ENCODE measurements around the gene GPR155.

Gene GPR155, protein sequence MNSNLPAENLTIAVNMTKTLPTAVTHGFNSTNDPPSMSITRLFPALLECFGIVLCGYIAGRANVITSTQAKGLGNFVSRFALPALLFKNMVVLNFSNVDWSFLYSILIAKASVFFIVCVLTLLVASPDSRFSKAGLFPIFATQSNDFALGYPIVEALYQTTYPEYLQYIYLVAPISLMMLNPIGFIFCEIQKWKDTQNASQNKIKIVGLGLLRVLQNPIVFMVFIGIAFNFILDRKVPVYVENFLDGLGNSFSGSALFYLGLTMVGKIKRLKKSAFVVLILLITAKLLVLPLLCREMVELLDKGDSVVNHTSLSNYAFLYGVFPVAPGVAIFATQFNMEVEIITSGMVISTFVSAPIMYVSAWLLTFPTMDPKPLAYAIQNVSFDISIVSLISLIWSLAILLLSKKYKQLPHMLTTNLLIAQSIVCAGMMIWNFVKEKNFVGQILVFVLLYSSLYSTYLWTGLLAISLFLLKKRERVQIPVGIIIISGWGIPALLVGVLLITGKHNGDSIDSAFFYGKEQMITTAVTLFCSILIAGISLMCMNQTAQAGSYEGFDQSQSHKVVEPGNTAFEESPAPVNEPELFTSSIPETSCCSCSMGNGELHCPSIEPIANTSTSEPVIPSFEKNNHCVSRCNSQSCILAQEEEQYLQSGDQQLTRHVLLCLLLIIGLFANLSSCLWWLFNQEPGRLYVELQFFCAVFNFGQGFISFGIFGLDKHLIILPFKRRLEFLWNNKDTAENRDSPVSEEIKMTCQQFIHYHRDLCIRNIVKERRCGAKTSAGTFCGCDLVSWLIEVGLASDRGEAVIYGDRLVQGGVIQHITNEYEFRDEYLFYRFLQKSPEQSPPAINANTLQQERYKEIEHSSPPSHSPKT

DNA sequence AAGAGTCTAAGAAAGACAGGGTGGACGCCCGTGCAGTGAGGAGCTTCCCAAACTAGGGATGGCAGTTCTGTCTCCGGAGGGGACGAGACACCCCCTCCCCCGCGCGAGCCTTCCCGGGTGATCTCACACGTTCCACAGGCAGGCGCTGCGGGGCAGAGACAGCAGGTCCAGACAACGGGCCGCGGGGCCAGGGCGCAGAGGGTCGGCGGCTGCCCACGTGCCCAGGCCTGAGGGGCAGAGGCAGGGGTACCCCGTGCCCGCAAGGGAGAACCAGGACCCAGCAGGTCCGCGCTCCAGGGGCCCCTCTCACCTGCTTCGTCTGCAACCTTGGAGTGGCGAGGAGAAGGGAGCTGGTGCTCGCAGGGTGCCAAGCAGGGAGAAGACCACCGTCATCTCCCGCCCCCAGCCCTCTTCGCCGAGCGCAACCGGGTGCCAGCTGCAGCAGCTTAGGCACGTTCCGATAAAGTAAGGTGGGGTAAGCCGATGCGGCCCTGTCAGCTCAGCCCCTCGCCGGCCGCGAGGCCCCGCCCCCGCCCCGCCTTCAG lies at the start of gene GPR155:
Gene GPR155, minus strand, starts transcription at position 467 of the 545 bp plus-strand sequence. CDS start 5,073 bp downstream, outside the sequence.
- DNase-seq, result no peak

DNA sequence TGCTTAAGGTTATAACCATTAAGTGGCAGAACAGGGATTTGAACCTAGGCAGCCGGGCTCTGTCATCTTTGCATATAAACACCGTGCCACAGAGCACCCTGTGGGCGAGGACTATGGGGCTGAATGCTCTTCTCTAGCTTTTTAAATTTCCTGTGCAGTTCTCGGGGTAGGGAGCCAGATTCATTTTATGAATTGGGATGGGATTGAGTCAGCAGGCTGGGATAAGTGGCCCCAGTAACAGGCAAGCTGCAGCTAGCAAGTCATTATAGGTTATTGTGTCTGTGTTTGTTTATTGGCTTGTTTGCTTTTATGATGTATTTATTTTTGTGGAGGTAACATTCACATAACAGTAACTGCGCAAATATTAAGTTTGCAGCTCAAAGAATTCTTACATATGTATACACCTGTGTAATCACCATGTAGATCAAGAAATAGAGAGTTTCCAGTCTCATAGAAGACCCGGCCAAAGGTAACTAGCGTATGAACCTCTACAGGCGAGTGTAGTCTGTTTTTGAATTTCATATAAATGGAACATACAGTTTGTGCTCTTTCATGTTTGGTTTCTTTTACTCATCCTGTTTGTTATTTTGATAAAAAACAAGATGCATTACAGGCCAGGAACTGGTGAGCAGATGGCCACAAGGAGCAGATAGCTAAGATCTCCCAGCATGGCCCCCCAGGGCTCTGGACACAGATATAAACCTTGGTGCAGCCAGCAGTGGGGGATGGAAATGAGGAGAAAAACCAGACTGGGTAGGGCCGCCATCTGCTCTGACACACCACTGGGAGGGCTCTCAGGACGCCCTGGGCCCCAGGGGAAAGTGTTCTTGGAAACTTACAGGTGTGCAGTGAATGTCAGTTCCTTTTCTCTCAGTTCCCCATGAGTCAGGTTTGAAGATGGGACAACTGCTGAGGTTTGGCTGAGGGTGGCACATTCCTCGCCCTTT lies 49.2 kb upstream of the GPR155 start:
- DNase-seq, result no peak

DNA sequence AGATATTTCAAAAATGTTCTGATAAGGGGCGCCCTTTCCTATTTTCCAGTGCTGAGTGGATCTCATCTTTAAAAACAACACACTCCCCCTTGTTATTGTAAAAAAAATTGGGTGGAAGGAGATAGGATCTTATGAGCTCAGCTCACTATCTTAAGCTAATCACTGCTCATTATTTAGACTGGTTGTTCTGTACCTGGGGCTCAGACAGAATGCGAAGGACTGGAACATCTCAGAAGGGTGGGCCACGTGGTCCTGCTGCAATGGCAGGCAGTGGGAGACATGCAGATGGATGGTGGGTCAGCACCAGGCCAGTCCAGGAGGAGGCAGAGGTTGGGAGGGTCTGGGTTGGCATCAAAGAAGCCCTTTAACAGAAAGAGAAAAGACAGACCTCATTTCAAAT lies 48.3 kb upstream of the GPR155 start:
- no peak for DNase-seq

DNA sequence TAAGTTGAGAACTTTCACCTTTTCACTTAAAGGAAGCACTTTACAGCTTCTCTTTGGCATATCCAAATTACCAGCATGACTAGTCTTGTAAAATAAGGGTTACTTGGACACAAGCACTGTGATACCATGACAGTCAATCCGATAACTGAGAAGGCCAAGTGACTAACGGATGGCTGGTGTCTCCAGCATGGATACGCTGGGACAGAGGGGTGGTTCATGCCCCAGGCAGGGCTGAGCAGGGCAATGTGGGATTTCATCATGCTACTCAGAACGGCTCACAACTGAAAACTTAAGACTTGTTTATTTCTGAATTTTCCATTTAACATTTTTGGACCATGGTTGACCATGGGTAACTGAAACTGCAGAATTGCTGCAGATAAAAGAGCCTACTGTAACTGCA lies 43.1 kb upstream of the GPR155 start:
- DNase-seq, result no peak

DNA sequence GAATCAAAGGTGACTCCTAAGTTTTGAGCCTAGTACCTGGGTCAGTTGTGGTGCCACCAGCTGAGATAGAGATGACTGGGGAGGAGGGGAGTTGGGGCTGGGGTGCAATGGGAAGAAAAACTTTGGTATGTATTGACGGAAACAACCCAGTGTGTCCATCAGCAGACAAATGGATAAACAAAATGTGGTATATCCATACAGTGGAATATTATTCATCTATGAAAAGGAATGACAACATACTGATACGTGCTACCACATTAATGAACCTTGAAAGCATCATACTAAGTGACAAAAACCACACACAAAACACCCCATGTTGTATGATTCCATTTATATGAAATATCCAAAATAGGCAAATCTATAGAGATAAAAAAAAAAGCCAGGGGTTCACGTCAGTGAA lies 41.1 kb upstream of the GPR155 start:
- DNase-seq, result no peak

DNA sequence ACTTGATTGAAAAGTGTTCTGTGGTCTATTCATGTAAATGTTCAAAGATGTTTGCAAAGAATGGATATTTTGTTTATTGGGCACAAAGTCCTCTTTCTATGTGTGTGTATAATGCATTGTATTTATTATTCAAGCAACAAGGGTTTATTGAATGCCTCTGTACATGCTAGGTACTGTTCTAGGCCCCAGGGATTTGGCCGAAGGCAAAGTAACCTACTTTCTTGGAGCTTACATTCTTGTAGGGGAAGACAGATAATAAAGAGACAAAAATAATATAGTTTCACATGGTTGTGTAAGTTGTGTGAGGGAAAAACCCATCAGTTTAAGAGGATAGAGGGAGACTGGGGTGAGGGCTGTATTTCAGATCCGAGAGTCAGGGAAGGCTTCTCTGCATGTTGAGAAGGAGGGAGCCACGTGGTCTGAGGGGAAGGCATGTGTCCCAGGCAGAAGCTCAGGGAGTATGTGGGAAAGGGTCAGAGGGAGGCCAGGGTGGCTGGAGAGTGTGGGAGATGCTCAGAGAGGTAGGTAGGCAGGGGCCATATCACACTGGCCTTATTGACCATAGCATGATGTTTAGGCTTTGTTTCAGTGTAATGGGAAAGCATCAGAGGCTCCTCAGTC lies 40.4 kb upstream of the GPR155 start:
- DNase-seq, result no peak

DNA sequence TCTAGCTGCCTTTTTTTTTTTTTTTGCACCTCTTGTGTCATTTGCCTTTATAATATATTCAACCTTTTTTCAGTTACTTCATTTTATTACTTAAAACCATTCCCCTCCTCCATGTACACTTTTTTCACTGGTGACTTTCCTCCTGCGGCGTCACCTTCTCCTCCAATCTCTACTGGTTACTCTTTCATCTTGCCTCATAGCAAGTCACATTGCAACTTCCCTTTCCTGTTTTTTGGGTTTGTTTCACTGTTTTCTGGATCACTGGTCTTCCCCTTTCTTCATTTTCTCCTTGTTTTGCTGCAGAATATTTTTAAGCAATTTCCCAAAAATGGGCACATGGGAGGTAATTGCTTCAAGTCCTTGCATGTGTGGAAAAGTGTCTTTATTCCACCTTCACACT lies 37.7 kb upstream of the GPR155 start:
- DNase-seq, result no peak

DNA sequence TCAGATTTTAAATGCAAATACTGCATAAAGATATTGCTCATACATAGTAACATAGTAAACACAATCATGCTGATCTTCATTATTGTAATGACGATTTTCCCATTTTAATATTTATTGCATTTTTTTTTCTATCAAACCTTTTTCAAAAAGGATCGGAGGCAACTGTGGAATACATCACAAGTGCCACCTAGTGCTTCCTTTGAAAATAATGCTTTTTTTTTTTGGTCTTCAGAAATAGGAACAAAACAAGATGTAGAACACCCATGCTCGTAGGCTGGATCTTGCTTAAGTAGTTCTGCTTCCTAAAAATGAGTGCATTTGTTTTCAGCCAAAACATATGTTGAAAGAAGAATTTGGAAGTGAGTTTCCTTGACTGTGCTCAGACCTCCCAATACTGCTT lies 35.7 kb upstream of the GPR155 start:
- peak; percentile 14 for DNase-seq

DNA sequence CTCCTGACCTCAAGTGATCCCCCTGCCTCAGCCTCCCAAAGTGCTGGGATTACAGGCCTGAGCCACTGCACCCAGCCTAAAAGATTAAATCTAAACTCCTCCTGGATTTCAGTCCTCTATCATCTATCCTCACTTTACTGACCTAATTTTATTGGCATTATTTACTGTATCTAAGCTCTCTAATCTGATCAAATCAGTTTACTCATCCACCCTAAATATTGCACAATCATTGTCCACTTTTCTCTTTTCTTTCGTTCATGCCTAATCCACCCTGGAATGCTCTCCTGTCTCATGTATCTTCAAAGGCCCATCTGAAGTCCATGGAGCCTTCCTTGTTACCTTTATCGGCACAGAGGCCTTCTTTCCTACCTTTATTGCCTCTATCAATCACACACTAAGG lies 31.6 kb upstream of the GPR155 start:
- DNase-seq, result no peak

DNA sequence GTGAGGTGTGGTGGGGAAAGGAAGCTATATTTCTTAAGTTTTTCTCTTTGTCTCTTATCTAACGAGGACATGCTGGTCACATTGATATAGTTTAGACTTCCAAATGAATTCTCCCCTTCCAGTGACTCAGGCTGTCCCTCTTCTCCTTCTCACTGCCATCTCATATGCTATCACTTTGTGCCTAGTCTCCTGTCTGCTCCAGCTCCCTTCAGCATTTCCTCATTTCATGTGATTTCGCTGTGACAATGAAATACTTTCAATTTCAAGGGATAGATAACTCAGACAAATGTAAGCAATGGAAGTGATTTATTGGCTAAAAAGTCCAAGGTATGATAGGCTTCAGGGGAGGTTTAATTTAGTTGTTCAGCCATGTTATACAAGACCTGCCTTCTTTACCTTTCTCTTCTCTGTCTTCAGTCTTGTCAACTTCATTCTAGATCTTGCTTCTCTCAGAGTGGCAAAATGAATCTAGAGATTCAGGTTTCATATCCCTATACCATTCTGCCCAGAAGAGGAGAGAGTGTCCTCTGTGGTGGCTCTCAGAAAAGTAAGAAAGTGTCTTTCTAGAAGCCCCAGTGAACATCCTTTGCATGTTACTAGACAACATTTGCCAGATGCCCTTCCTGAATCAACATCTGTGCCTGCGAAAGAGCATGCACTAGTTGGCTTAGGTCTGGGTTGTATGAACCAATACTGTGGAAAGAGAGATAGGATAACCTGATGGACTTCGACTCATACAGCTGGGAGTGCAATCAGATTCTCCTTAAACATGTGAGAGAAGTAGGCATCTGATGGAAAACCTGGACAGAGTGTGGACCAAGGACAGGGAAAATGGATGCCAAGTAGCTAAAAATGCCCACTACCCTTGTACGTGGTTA lies 29.9 kb upstream of the GPR155 start:
- DNase-seq, result no peak

DNA sequence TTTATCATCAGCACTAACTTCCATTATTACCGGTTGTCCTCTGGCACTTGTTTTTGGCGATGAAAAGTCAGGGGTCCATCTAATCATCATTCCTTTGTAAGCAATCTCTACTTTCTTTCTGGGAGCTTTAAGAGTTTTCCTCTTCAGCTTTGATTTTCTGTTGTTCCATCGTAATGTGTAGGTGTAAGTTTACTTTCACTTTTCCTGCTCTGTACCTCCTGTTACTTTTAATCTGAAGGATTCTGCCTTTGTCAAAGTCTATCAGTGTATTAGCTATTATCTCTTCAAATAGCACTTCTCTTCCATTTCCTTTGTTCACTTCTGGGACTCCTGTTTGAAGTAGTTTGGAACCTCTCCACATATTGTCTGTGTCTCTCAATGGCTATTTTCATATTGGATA lies 25.5 kb upstream of the GPR155 start:
- no peak for DNase-seq

DNA sequence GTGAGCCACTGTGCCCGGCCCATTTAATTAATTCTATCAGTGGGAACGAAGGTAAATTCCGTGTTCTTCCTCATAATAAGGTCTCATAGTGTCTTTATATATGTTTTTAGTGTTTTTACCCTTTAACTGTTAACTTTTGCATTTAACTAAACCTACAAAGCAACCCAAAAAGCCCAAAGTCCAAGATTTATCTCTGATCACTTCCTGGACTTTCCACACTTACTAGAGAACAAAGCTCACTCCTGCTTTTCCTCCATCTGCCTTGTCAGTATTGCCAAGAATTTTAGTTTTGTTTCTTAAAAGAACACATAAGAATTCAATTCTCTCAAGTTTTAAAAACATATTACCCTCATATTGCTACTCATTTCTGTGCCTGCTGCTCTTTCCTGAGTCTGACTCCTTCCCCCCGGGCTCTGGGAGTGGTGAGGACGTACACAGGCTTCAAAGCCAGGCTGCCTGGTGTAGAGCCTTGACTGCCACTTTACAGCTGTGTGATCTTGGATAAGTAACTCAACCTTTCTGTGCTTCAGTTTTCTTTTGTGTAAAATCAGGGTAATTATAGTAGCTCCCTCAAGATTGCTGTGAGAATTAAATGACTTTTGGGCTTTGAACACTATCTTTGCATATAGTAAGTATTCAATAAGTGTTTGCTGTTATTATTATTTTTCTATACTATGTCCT lies 24.9 kb upstream of the GPR155 start:
- DNase-seq, result no peak

DNA sequence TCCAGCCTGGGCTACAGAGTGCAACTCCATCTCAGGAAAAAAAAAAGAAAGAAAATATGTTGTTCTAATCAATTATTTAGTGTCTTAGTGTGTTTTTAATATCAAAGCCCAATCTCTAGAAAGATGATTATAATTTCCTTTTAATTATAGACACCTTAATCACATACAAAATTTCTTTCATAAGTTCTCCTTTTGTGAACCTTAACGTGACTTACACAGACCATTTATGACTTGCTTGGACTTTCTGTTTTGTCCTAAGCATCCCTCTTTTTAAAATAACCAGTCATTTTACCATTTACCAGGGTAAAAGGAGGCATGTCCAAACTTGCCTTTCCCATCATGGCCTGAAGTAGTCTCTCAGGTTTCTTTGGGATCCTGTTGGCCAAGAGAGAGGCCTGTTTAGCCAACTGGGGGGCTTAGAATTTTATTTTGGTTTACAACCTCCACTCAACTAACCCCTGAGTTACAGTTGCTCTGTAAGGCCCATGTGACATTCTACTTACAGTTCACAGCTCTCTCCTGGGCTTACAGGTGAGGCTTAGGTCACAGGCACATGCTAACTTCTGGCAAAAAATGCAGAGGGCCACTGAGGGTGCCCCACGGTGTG lies 23.9 kb upstream of the GPR155 start:
- no peak for DNase-seq

DNA sequence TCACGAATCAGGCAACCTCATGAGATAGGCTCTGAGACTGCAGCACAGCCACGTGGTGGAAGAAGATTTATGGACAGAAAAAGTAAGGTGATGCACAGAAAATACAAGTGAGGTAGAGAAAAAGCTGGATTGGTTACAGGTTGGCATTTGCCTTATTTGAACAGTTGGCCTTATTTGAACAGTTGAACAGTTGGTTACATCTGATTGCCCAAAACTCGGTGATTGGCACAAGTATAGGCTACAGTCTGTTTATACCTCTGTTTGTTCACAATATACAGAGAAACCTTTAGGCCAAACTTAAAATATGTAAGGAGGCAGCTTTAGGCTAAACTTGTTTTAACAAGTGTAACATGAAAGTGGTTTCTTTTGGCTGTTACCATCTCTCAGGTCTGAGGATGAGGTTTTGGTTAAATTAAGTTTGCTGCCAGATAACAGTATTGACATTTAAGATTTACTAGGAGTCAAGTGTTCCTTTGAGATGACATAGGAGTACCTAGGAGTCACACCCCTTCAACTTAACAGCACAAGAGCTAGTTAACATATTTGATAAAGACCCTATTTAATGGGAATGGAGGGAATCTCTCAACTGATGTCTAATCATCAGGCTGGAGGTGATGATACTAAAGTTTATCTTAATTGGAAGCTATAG lies 16.5 kb upstream of the GPR155 start:
- DNase-seq, result no peak

DNA sequence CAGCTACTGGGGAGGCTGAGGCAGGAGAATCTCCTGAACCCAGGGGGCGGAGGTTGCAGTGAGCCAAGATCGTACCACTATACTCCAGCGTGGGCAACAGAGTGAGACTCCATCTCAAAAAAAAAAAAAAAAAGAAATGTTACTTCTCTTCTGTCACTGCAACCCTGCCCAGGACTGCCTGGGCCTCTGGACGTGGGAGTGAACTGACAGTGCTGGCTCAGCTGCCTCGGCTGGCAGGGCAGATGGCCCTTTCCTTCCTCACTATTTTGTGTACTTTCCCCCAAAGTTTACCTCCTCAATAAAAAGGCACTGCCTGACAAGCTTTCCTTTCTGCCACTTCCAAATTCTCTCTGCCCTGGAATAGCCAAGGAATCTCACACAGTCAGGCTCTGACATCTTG lies 12.5 kb upstream of the GPR155 start:
- no peak for DNase-seq

DNA sequence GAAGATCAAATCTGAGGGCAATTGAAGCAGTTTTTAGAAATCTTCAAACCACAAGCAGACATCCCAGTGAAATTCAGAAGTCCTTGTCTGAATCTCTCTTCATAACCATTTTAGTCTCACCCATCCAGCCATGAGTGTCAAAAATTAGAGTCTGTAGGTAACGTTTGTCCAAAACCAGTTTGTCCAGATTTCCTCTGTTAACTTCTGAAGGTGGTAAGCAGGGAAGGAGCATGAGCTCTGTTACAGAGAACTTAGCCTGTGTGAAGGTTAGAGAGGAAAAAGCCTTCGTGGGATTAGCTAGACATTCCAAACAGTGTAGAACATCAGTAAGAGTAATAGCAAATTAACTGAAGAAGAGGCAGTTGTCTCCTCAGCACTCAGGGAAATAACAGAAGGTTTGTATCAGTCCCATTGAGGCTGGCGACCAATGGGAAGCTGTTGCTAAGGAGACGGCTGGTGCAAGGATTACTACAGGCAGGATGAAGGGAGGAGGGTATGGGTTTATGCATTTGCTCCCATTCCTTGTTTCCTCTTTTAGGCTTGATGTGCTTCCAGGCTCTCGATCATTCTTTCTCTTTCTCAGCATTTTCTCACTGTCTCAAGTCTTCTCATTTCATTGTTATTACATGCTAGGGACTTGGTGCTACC lies 8.7 kb upstream of the GPR155 start:
- no peak for DNase-seq

DNA sequence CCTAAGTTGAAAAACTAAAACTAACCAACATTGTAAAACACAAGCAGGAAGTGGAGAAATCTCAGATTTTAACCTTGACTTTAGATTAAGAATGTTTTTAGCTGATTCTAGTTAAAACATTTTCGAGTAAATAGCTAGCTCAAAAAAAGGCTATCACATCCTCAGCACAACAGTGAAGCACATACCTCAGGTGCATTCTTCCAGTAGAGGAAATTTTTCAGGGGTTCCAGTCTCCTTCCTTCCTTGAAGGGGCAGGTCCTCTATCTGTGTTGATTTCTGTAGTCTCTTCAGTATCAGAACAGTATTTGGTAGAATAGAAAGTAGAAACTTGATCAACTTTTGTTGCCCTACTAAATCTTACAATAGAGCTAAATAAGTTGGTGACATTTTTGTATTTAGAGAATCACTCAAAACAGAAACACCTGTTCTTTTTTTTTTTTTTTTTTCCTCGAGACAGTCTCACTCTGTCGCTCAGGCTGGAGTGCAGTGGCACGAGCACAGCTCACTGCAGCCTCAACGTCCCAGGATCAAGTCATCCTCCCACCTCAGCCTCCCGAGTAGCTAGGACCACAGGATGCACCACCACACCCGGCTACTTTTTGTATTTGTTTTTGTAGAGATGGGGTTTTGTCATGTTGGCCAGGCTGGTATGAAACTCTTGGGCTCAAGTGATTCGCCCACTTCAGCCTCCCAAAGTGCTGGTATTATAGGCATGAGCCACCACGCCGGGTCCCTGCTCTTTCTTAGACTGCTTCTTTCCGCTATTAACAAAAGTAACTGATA lies 6.9 kb upstream of the GPR155 start:
- DNase-seq, result no peak

DNA sequence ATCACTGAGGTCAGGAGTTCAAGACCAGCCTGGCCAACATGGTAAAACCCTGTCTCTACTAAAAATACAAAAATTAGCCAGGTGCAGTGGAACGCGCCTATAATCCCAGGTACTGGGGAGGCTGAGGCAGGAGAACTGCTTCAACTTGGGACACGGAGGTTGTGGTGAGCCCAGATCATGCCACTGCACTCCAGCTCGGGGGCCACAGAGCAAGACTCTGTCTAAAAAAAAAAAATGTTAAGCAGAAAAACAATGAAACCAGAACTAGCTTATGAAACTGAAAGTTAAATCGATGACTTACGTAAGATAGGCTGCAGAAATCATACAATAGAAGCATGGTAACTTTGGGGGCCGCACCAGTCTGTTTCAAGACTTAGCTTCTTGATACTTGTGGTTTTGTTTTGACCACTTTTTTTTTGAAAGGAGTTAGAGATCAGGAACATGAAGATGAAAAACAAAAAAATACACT lies 6.2 kb upstream of the GPR155 start:
- peak; percentile 76 for DNase-seq

Data from SIG-M5 (cell line).